KBM-7 (cell line): ENCODE measurements around the gene TGM1.

Source experiments
- DNase-seq: peaks from one replicate; pipeline ENCODE4 v3.0.0-alpha.2; 2015
- in situ Hi-C: fragments of 300-500 bp; cut with MboI; formaldehyde crosslinking; loops from 2 replicates; pipeline ENCODE4 v1.14.3; 2020; ENCODE audit warnings: low sequenced_read_pairs, low pct_unique_long_range_greater_than_20kb, mixed read lengths

Gene TGM1

DNA sequence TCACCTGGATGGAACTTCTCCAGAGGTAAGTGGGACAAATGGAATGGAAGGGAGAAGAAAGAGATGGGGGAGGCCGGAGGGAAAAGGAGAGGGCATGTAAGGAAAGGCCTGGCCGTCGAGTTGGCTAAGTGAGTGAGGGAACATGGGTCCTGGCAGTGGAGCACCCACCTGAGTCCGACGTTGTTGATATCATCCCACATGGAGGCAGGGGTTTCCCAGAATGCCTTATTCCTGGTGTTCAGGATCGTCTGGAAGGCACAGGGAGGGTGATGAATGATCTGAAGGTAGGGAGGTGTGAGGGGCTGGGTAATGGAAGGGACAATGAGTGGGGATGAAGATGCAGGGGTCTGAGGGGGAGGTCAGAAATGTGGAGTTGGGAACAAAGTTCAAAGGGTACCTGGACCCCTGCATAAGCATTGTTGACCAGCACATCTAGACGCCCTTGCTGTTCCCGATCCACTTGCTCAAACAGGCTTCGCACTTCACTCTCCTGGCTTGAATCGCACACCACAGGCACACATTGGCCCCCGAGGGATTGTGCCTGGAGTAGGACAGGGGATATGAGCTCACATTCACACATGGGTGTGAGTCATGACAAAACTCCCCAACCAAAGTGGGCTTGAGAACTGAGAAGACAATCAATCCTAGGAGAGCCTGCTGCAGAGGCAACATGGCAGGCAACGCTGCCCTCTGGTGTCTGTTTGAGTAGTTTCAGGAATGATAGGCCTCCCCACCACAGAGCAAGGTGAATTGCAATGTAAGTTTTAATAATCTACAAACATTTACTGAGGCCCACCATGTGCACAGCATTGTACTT is 33.6 kb upstream of the TGM1 start:
- DNase-seq, result peak; percentile 82
- in situ Hi-C loops, result loop anchor here (10.0 kb wide), 1 partner anchor 52 kb away; the partner anchor contains the start of gene TINF2

DNA sequence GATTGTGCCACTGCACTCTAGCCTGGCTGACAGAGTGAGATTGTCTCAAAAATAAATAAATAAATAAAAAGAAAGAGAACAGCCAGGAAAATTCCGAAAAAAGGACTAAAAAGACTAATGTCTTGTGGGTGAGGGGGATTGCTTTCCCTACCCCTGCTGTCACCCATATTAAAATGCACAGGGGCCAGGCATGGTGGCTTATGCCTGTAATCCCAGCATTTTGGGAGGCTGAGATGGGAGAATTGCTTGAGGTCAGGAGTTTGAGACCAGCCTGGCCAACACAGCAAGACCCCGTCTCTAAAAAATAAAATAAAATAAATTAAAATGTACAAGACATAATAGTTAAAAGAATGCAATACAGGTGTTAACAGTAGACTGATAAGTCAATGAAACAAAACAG is 30.5 kb upstream of the TGM1 start:
- in situ Hi-C loops, result loop anchor here (10.0 kb wide), 1 partner anchor 49 kb away; the partner anchor contains the start of gene TINF2
- DNase-seq, result no peak

DNA sequence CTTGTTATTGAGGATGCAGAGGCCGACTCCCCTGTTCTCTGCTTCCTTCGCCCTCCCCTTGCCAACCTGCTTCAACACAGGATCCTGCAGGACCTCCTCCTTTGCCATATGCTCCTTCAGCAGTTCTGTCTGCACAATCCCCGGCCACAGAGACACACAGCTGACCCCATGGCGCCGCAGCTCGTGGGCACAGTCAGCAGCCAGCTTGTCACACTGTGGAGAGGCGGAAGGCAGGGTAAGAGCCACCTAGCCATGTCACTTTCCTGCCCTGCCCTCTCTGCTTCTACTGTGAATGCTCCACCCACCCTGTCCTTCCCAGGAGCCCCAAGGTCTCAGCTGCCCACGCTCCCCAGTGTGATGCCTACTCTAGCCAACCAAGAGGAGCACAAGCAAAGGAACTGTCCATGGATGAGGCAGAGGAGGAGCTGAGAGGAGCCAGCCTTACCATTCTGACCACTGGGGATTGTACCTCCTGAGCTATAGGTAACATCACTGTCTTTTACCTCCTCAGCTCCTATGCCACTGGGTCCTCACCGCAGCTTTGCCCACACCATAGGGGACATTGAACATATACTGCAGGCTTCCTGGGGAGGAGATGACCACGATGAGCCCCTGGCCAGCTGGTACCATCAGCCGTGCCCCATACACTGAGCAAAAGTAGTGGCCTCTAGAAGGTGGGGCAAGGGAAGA is 29.3 kb upstream of the TGM1 start:
- DNase-seq, result no peak
- in situ Hi-C loops, result loop anchor here (10.0 kb wide), 1 partner anchor 47 kb away; the partner anchor contains the start of gene TINF2

DNA sequence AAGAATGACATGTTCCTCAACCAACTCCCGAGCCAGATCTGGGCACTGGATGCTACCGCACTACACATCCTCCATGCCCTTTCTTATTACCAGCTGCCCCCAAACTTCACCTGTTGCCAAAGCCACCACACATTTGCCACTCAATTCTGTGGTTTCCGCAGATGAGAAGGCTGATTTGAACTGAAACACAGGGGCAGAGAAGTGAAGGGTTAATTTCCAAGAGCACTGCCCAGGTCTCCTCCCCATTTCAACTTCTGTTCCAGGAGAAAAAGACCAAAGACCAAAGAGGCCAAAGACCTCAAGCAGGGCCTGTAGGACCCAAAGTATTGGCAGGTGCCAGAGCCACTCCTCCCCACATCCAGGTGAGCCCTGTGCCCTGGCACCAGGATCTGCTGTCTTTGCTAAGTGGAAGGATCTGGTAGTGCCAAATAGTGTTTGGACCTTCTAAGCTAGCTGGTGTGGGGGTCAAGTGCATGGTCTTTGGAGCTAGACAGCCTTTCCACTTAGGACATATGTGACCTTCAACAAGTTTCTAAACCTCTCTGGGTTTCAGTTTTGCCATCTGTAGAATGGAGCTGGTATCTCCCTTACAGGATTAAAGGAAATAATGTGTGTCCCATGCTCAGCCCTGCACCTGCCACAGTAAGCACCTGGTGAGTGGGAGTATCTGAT is 28.6 kb upstream of the TGM1 start:
- in situ Hi-C loops, result loop anchor here (10.0 kb wide), 1 partner anchor 47 kb away; the partner anchor contains the start of gene TINF2
- DNase-seq, result no peak

DNA sequence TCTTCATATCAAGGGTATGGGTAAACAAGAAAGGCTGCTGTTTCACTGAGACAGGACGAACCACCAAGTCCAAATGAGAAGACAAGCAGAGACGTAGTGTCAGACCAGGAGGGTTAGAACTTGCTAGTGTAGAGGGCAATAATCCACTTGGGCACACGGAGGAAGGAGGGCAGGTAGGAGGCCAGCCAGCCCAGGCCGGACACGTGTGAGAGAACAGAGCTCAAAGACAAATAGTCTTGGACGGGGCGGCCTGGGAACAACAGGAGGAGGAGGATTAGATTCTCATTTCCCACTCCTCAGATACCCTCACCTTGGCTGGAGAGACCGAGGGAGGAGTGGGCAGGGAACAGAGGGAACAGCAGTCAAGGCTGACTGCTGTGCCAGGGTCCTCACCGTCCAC is 27.8 kb upstream of the TGM1 start:
- DNase-seq, result no peak

DNA sequence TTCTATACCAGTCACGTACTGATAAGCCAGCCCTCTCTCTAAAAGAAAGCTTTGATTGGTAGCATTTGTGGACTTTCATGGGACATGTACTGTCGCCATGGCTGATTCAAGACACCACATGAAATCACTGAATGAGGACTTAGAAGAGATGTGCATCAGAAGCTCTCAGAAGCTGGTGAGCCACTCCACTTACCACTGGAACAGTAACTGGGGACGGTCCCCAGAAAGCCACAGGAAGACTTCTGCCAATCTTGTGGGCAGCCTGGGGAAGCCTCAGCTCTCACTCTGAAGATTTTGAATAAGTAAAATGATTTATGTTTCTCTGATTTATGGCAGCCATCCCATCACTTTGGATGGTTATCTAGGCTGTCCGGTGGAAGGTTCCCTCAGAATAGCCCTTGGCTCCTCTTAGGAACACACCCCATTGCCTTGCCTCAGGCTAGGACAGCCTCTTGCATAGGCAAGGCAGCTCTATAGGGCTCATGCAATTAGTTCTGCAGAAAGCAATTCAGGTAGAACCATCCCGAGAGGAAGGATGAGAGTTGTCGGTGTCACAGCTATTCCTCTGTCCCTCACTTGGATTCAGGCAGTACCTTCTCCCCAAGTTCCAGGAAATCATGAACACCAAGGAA is 26.8 kb upstream of the TGM1 start:
- in situ Hi-C loops, result loop anchor here (10.0 kb wide), 1 partner anchor 45 kb away; the partner anchor contains the start of gene TINF2
- no peak for DNase-seq

More for the DNA sequence above, 27.8 kb upstream of the TGM1 start:
- in situ Hi-C loops, result loop anchor here (10.0 kb wide), 1 partner anchor 46 kb away; the partner anchor contains the start of gene TINF2

DNA sequence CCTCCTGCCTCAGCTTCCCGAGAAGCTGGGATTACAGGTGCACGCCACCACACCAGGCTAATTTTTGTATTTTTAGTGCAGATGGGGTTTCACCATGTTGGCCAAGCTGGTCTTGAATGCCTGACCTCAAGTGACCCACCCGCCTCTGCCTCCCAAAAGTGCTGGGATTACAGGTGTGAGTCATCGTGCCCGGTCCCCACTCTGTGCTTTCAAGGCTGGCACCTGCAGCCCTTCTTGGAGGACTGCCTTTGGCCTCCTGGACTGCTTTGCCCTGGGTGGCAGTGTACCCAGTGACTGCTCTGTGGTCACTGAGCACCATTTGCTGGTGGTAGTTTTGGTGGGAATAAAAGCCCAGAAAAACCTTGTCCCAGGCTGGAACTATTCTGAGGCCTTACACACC is 24.0 kb upstream of the TGM1 start:
- no peak for DNase-seq
- in situ Hi-C loops, result no loop called here

DNA sequence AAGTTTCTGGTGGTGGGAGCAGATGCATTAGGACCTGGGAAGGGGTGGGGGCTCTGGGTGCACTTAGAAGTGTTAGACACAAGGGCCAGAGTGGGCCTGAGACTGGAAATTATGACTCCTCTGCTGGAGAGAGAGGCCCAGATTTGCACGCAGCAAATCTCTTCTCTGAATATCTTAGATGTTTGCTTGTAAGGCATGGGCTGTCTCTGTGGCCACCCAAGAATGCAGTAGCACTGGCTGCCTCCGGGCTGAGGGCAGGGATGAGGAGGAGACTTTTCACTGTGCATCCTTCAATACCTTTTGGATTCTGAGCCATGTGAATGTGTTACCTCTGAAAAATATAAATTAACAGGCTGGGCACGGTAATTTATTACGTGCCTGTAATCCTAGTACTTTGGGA is 22.4 kb upstream of the TGM1 start:
- no peak for DNase-seq
- in situ Hi-C loops, result no loop called here

DNA sequence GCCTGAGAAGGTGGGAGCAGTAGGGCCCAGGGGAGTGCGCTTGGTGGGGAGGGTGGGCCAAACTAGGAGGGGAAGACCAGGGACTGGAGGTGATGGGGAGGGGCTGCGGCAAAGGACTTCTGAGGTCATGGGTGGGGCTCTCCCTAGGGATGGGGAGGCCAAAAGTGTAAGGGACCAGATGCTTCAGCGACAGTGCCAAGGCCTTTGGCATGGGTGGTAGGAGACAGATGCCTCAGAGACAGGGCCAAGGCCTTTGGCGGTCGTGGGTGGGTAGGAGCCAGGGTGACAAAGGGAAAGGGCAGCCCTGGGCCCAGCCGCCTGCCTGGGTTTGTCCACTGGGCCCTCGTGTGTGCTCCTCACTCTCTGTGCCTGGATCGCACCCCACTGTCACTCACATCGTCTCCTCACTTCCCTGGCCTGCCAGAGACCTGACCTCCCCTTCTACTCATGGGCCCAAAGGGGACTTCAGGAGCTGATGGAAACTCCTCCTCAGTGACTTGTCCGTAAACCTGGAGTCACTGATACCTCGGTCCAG is 21.6 kb upstream of the TGM1 start:
- in situ Hi-C loops, result no loop called here
- no peak for DNase-seq

DNA sequence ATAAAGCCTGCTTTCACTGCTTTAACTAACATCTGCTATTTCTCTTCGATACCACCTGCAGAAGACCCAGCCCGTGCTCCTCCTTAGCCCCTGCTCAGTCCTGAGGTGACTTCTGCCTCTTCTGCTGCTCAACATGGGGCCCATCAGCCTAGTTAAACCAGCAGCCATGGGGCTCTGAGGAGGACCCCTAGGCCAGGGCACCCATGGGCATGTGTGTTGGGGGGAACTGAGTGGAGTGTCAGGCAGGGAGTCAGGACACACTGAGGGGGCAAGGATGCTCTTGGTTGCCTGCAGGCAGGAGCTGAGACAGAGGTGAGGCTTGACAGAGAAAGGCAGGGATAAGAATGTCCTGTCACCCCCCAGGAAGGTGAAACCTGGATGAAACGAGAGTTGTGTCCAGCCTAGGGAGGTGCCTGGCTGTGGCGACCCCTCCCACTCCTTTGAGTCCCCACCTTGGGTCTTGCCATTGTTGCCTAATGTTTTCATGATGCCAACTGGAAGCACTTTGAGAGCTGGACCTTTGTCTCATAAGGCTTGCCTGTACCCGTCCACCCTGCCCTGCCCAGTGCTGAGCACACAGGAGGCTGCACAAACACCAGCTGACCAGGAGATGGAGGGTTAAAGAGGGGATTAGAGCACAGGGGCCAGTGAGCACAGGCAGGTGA is 21.0 kb upstream of the TGM1 start:
- no peak for DNase-seq
- in situ Hi-C loops, result no loop called here

DNA sequence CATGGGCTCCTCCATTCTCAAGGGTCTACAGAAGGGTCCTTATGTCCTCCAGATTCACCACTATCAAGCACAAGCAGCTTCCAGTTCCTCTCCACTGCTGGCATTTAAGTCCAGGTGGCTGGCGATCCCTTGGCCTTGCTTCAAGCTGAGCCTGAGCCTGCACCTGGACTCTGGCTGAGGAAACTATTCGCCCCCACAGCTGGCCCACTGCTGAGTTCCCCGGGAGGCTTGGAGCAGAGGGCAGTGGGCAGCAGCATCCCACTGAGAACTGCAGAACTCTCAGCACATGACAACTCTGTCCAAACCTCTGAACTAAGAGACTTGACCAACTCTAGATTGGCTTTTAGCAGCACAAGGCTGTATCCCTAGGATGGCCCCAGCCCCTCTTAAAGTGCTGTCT is 19.8 kb upstream of the TGM1 start:
- in situ Hi-C loops, result no loop called here
- no peak for DNase-seq

DNA sequence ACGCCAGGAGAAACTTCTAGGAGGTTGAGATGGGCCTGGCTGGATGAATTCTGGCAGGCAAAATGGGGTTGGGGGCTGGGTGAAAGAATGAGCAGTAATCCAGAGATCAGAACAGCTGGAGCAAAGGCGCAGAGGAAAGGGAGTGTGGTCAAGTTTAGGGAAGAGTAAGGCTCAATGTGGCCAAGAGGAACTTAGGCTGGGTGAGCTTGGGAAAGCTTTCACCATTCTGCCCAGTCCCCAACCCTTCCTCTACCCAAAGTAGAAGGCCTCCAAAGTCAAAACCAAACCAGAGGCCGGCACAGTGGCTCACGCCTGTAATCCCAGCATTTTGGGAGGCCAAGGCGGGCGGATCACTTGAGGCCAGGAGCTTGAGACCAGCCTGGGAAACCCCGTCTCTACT is 18.7 kb upstream of the TGM1 start:
- in situ Hi-C loops, result no loop called here
- DNase-seq, result peak; percentile 21

DNA sequence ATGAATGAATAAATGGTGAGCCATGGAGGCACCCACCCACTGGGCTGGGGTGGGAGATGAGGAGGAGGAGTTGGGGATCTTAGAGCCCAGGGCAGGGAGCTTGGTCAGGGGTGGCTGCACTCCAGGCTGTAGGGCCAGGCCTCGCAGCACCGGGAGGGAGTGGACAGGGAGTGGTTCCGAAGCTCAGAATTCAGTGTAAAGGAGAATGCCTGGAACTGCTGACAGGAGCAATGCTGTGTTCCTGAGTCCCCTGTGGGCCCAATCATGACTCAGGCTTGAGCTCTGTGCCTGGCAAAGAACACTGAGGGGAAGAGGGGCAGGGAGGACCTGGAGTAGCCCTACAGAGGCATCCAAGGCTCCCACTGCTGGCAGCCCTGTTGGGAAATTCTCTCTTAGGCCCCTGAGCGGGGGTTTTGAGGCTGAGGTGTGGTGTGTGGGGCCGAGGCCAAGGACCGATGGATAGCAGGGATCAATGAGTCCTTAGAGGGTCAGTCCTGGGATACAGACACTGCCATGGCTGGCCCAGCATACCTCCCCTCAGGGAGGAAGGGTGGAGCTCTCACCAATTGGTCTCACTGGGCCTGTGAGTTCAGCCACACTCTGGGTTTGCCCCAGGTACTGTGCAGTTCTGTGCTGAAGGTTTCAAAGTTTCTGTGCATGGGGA is 18.0 kb upstream of the TGM1 start:
- in situ Hi-C loops, result no loop called here
- DNase-seq, result no peak

DNA sequence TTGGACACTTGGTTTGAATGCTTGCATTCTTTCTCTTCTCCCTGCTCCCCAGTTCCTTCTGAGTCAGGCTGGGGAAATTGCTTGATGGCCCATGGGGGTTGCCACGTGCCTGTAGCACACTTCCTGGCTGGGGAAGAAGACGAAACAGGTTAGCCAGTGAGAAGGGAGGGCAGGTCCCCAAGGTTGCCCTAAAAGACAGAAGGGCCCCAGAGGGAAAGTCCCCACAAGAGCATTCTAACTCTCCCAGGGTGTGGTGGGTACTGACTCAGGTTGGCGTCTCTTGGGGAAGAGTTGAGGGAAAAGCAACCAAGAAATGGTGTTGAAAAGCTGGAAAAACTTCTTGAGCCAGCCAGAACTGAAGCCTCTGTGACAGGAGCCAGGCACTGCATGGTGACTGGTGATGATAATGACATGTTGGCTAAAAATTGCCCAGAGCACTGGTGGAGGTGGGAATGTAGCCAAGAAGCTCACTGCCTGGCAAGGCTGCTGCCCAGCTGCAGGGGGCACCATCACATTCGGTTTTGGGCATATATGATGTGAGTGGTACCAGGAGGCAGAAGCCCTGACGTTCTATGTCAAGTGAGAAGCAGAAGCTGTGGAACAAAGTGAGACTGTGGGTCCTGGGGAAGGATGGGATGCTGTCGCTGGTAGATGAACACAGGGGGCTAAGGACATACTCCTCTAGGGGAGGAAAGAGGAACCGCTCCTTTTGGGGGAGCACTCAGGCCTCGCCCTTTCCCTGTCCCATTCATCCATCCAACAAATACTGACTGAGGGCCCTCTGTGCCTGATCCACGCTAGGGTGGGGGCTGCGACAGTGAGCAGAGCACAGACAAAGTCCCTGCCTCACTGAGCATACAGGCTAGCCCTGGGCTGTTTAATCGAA is 16.6 kb upstream of the TGM1 start:
- in situ Hi-C loops, result no loop called here
- DNase-seq, result peak; percentile 47

DNA sequence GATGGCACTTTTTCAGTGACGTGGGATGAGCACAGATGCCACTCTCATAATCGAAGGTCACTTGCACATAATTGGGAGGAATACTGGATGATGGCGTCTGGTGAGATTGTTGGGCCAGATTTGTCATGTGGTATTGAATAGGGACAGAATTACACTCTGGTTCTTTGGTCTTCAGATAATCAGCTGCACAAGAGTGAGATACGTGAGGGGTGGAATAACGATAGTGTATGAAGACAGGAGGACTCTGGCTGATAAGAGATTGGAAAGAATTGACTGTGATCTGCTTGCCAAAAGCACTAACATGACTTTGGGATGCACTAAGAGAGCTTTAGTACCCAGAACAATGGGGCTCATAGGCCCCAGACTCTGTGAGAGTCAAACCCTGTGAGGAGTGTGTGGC is 15.4 kb upstream of the TGM1 start:
- DNase-seq, result no peak
- in situ Hi-C loops, result no loop called here

DNA sequence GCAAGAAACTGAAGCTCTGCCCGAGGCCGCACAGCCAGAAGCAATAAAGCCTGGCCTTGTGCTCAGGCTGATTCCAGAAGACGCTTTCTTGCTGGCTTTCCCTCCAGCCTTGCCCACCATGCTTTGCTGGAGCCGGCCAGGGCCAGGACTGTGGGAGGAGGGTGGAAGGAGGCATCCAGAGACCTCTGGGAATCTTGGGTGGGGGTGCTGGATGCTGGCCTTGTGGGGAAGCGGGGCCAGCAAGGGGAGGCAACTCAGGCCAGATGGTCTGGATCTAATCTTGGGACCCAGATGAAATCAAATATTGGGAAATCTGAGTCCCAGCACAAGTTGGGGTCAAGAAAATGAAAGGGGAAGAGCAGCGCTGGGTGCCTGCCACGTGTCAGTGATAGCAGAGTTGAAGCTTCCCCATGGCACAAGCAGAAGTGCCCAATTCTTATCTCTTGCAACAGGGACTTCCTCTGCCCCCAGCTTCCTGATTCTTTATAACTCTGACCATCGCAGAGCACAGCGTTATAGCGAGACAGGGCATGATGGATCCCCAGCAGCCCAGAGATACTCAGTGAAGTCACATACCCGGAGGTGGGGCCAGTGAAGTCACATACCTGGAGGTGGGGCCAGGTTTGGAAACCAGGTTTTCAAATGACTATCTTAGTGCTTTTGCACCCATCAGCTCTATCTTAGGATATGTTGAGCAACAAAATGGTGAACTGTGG is 14.8 kb upstream of the TGM1 start:
- in situ Hi-C loops, result no loop called here
- DNase-seq, result peak; percentile 95

DNA sequence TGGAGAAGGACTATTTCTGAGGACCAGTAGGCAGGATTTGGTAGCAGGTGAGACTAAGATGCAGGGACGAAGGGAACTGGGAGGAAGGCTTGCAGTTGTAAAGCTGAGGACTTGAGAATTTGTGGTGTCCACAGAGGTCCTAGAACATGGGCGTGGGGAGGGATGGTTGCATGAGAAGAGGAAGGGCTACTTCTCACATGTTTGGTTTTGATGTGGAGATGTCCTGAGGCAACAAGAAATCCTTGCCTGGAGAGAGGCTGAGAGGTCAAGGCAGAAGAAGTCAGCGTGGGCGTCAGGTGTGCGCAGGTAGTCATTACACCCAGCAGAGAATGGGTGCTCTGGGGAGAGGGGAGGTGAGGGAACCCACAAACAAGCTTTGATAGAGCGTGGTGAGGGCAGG is 14.1 kb upstream of the TGM1 start:
- in situ Hi-C loops, result no loop called here
- no peak for DNase-seq
